GM12878 (cell line): Measurements from ENCODE around the gene ARHGEF7. TPM values are rescaled to one million over a fixed set of nuclear protein-coding genes. Genes with fewer than 3 reads are reported as not detected.

Experiments
- ATAC-seq: fragments of 200-7000 bp; cut with Tn5 transposase; 3 replicates; pipeline ENCODE4 v1.9.1; 2020; ENCODE audit warnings: mild to moderate bottlenecking, moderate library complexity
- BruUV-seq: library from RNA; stranded (reverse); fragments of 400-500 nt; replicated peaks from 2 replicates; lab custom pipeline; 2021; lab: Mats Ljungman, UMichigan
- CTCF ChIA-PET: fragments of 300-600 bp; sonication (Branson Sonifier 250); formaldehyde crosslinking; extraction: SDS; loops from one replicate; lab custom pipeline; 2021; ENCODE audit warnings: inconsistent platforms; lab: Yijun Ruan, JAX
- POLR2A ChIA-PET: fragments of 350-600 bp; formaldehyde crosslinking; extraction: SDS; loops from one replicate; lab custom pipeline; 2021; ENCODE audit warnings: inconsistent platforms; lab: Charles Lee
- RAD21 ChIA-PET: fragments of 300-600 bp; sonication (Branson Sonifier 250); formaldehyde crosslinking; loops from one replicate; lab custom pipeline; 2023; ENCODE audit warnings: antibody characterized with exemption; ENCODE audit not compliant: unreplicated experiment; lab: Charles Lee
- SMC1A ChIA-PET: fragments of 300-600 bp; sonication (Branson Sonifier 250); formaldehyde crosslinking; loops from one replicate; lab custom pipeline; 2023; ENCODE audit not compliant: unreplicated experiment, uncharacterized antibody; lab: Charles Lee
- DNase-seq: peaks from one replicate; pipeline ENCODE4 v3.0.0-alpha.2; 2011; ENCODE audit warnings: low read depth, low spot score
- FAIRE-seq: peaks from 3 replicates; lab custom pipeline; 2011; peaks lifted over from hg19 to GRCh38; lab: Jason Lieb, UNC
- H2AFZ ChIP-seq: 2 replicates; pipeline ENCODE4 v1.6.0; 2011; ENCODE audit warnings: low read depth, low read length, control low read depth; ENCODE audit not compliant: control insufficient read depth
- H3K27ac ChIP-seq: 2 replicates; pipeline ENCODE4 v1.5.1; 2011; ENCODE audit warnings: control low read depth; ENCODE audit not compliant: control insufficient read depth, insufficient read depth
- H3K27me3 ChIP-seq, 2 experiments: replicated peaks in 1 of 2; 2 replicates each; pipeline versions ENCODE4 v1.6.0 to v1.6.1; 2011; ENCODE audit warnings: low read length in 1 of 2; ENCODE audit not compliant: control insufficient read depth in 2 of 2, insufficient read depth in 2 of 2
- H3K36me3 ChIP-seq, 2 experiments: 2 replicates each; pipeline ENCODE4 v1.5.1; 2011; ENCODE audit warnings: low read length in 1 of 2; ENCODE audit not compliant: control insufficient read depth in 2 of 2, insufficient read depth in 2 of 2
- H3K4me1 ChIP-seq: 2 replicates; pipeline ENCODE4 v1.6.1; 2011; ENCODE audit warnings: mild to moderate bottlenecking, low read length, moderate library complexity, mixed read lengths; ENCODE audit not compliant: control insufficient read depth, insufficient read depth
- H3K4me2 ChIP-seq: 2 replicates; pipeline ENCODE4 v1.6.0; 2011; ENCODE audit warnings: control low read depth; ENCODE audit not compliant: control insufficient read depth, insufficient read depth
- H3K4me3 ChIP-seq: fragments of 200-600 bp; sonication (generic); 2 replicates; pipeline ENCODE4 v1.5.1; 2016
- H3K79me2 ChIP-seq: 2 replicates; pipeline ENCODE4 v1.6.0; 2011; ENCODE audit warnings: low read length; ENCODE audit not compliant: control insufficient read depth, insufficient read depth
- H3K9ac ChIP-seq: 2 replicates; pipeline ENCODE4 v1.8.0; 2011; ENCODE audit warnings: low read length, control low read depth, mixed read lengths; ENCODE audit not compliant: control insufficient read depth, insufficient read depth
- H3K9me3 ChIP-seq: replicated peaks from 3 replicates; pipeline ENCODE4 v1.5.1; 2011; ENCODE audit warnings: mild to moderate bottlenecking, low read length; ENCODE audit not compliant: control insufficient read depth, insufficient read depth
- H4K20me1 ChIP-seq: 2 replicates; pipeline ENCODE4 v1.6.0; 2011; ENCODE audit not compliant: control insufficient read depth, insufficient read depth
- MYB ChIP-seq: fragments of 150-350 bp; IDR thresholded peaks from 2 replicates; pipeline ENCODE4 v1.6.1; 2014; ENCODE audit warnings: mild to moderate bottlenecking, low read depth, low read length, borderline replicate concordance
- NKRF ChIP-seq: fragments of 450-650 bp; conservative IDR thresholded peaks from 2 replicates; pipeline ENCODE4 v1.6.1; 2017; ENCODE audit warnings: mild to moderate bottlenecking, moderate library complexity
- WGBS: methylation state at CpG from one replicate; pipeline ENCODE4 v1.1.6; 2016; ENCODE audit warnings: low lambda C conversion rate; ENCODE audit not compliant: insufficient replicate concordance, insufficient coverage; ENCODE audit errors: missing lambda C conversion rate; 5-methylcytosine and 5-hydroxymethylcytosine counted together
- in situ Hi-C: fragments of 300-500 bp; cut with MboI; formaldehyde crosslinking; loops from 9 replicates; pipeline ENCODE4 v1.14.3; 2018; ENCODE audit warnings: mixed read lengths
- intact Hi-C: fragments of 100-400 bp; cut with micrococcal nuclease; formaldehyde crosslinking; loops from one replicate; pipeline ENCODE4 v1.14.2; 2022; ENCODE audit not compliant: unreplicated experiment
- polyA plus RNA-seq, 11 experiments: library from polyadenylated mRNA; depleted of rRNA in 4 of 11; unstranded in 6 of 11; stranded (reverse) in 5 of 11; fragments of >200 nt; fragmentation: Nextera tagmentation in 4 of 11; fragmentation: Illumina TruSeq in 1 of 11; extraction: Ambion mirVana in 4 of 11; extraction: Trizol in 1 of 11; gene quantifications; 1 replicate in 1 of 11; 2 replicates in 10 of 11; pipeline versions ENCODE4 v1.2.1 to v1.2.3, GENCODE V29; 2011 to 2016; ENCODE audit warnings: inconsistent platforms in 2 of 11, missing spikeins in 2 of 11, low read depth in 1 of 11
- total RNA-seq, 4 experiments: library from RNA; depleted of rRNA in 3 of 4; stranded (reverse); fragments of >200 nt in 3 of 4; fragmentation: Illumina TruSeq in 1 of 4; extraction: Trizol in 1 of 4; gene quantifications; 2 replicates each; pipeline versions ENCODE4 v1.2.1 to v1.2.3, GENCODE V29; 2013 to 2021
- TF ChIP-seq, protein P1 (sequence below): IDR thresholded peaks from 2 replicates; pipeline ENCODE4 v1.6.1; 2012; ENCODE audit warnings: mild to moderate bottlenecking, low read depth, low read length

ARHGEF7 gene
- total and polyA plus RNA-seq, 10 of the 15 experiments (the other 5 are each of a cell fraction or from before 2014, with no cell fraction given): 4.7 to 65.5 (median 36.6) TPM

GRCh38 chr13:111159362-111160320 lies 44.5 kb downstream of the ARHGEF7 start:
- H3K9me3 ChIP-seq: peaks cover 11% of the 10 kb centered on the region; the same call in 2 of the 3 replicates
- H3K36me3 ChIP-seq: 0 out of 4 replicates have a peak, but pooled peaks cover 0 to 12% of the 10 kb centered on the region in 2 experiments
- no peaks in the 10 kb centered on the region for H3K27me3 ChIP-seq
- SMC1A ChIA-PET: interaction anchor here (0.6 to 3.4 kb wide), 4 partner anchors 12 to 43 kb away, joined by 3 to 20 read pairs (median 4); no protein-coding TSS in a partner anchor
- intact Hi-C loops (no loop called here), in situ Hi-C loops (loop anchor here (25.0 kb wide), 1 partner anchor 1997 kb away; no protein-coding TSS in a partner anchor)
- CTCF ChIA-PET: interaction anchor here (5.0 kb wide), 1 partner anchor 56 kb away, joined by 33 read pairs; no protein-coding TSS in a partner anchor
- ATAC-seq (no peak), DNase-seq (no peak), FAIRE-seq (no peak)
- TF ChIP-seq MYB (no peak), NKRF (no peak)
- TF ChIP-seq, protein P1, sequence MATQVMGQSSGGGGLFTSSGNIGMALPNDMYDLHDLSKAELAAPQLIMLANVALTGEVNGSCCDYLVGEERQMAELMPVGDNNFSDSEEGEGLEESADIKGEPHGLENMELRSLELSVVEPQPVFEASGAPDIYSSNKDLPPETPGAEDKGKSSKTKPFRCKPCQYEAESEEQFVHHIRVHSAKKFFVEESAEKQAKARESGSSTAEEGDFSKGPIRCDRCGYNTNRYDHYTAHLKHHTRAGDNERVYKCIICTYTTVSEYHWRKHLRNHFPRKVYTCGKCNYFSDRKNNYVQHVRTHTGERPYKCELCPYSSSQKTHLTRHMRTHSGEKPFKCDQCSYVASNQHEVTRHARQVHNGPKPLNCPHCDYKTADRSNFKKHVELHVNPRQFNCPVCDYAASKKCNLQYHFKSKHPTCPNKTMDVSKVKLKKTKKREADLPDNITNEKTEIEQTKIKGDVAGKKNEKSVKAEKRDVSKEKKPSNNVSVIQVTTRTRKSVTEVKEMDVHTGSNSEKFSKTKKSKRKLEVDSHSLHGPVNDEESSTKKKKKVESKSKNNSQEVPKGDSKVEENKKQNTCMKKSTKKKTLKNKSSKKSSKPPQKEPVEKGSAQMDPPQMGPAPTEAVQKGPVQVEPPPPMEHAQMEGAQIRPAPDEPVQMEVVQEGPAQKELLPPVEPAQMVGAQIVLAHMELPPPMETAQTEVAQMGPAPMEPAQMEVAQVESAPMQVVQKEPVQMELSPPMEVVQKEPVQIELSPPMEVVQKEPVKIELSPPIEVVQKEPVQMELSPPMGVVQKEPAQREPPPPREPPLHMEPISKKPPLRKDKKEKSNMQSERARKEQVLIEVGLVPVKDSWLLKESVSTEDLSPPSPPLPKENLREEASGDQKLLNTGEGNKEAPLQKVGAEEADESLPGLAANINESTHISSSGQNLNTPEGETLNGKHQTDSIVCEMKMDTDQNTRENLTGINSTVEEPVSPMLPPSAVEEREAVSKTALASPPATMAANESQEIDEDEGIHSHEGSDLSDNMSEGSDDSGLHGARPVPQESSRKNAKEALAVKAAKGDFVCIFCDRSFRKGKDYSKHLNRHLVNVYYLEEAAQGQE: peak; percentile 41; the same call in 1 of the 2 replicates
- BruUV-seq: no TSS peak
- no peak overlapping the region for H3K9ac ChIP-seq
- no peaks in the 10 kb centered on the region for H4K20me1 ChIP-seq
- no peak overlapping the region for H3K27ac ChIP-seq
- peaks cover 98% of the 10 kb centered on the region for H3K79me2 ChIP-seq
- WGBS: 98% methylated on average over 3 of the region's 3 CpGs
- peak overlapping the region; percentile 6; the same call in 1 of the 2 replicates for H3K4me3 ChIP-seq
- H3K4me2 ChIP-seq: no peak overlapping the region
- POLR2A ChIA-PET: no interaction called here
- peaks cover 26% of the 10 kb centered on the region for H3K4me1 ChIP-seq
- RAD21 ChIA-PET: interaction anchor here (0.7 to 0.9 kb wide), 2 partner anchors 27 to 56 kb away, joined by 3 read pairs; no protein-coding TSS in a partner anchor
- H2AFZ ChIP-seq: no peak overlapping the region
